CD4-positive, alpha-beta T cell treated with Interleukin-1 beta for 1 hour (primary cell): ENCODE results near the gene TMEM18.
A peak's percentile ranks its signal among the peaks of the same experiment; 100 is the strongest.
"Not testable (repeated sequence)": the region's sequence is repeated elsewhere in the genome, so short reads cannot be mapped to it uniquely, and the experiment has no call there.

Experiments used
- DNase-seq, 2 donors: peaks; one replicate each; pipeline ENCODE4 v3.0.0-alpha.2; 2020 to 2022

Gene TMEM18

DNA sequence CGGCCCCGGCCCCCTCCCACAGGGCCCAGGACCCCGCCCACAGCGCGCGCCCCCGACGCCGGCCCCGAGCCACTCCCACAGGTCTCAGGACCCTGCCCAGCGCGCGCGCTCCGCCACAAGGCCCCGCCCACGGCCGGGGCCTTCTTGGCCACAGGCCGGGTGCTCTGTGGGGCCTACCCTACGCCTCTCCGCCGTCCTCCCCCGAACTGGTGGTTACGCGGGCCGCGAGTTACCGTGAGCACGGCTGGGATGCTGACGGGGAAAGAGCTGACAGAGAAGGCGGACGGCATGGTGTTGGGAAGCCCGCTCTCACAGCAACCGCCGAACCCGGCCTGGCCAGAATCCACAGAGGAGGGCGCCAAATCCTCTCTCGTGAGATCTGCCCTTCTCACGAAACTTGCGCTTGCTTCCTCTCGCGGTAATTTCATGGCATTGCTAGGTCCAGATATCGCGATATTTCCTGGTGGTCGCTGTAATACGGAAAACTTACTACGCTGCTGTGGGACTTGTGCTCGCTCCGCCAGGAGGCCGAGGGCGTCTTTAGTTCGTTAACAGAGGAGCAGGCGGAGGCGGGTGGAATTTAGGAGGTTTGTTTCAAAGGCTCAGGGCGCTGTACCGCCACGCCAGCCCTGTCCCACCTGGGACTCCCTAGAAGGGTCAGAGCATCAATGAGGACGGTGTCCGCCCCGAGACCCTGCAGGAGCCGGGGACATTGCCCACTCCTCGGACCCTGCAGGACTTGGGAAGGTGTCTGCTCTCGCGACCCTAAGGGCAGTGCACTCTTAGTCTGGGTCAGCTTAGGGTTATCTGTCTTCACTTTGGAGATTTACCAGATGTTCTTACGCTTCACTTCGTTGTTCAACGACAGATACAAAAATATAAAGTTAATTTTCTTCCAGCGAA, at the start of gene TMEM18:
Gene TMEM18 (minus strand): TSS at position 351 of the 903 bp plus-strand sequence. CDS start 61 bp downstream, at position 290.
- DNase-seq: peak; percentile 96 to 97

DNA sequence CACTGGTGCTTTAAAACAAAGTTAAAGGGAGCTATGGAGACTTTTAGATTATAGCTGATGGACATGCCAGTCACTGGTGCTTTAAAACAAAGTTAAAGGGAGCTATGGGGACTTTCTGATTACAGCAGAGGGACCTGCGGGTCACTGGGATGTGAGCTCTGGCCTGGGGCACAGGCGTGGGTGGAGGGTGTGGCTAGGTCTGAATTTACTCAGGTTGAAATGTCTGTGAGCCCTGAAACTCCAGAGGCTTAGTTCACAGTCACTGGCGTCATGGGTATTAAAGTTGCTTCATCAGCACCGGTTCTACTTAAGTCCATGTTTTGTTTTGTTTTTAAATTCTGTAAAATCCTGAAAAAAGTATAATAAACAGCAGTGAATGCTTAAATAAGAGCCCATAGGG, 49.0 kb upstream of the TMEM18 start:
- no peak for DNase-seq

DNA sequence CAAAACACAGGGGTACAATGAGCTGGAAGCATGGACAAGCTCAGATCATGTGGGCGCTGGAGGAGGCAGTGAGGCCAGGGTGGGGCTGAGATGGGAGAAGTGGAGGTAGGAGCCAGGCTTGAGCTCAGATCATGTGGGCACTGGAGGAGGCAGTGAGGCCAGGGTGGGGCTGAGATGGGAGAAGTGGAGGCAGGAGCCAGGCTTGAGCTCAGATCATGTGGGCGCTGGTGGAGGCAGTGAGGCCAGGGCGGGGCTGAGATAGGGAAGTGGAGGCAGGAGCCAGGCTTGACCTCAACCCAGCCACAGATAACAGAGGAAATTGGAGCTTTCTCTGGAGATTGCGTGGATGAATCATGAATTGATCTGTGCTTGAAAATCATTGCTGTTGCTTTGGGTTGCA, 48.3 kb upstream of the TMEM18 start:
- DNase-seq: no peak

DNA sequence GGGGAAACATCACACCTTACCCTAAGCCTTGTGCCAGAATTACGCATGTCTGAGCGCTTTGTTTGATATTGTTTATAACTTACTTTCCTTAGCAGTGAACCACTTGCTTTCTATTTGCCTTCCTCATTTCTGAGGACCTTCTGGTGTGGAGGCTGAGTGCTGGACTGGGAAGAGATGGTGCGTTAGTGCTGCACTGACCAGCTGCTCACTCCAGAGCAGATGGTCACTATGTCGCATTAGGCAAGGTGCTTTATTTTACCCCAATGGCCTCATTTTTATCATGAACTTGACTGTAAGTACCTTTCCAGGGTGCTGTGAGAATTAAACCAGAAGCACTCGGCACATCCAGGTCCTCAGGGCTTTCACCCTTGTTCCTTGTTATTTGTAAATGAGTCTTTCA, 46.6 kb upstream of the TMEM18 start:
- DNase-seq: no peak

DNA sequence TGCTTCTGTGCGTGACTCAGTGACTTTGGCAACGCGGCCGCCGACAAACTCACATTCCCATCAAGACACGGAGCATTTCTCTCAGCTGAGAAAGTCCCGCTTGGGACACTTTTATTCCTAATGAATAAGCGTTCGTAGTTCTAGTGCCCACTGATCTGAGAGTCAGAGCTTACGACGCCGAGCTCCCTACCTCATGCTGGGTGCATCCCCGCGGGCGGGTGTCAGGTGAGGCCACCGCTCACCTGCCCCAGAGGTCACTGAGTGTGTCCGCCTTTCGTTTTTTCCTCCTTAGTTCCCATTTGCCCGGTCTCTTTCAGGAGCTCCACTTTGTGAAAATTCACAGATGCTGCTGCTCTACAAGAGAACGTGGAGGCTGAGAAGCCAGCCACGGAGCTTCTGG, 43.6 kb upstream of the TMEM18 start:
- no peak for DNase-seq

DNA sequence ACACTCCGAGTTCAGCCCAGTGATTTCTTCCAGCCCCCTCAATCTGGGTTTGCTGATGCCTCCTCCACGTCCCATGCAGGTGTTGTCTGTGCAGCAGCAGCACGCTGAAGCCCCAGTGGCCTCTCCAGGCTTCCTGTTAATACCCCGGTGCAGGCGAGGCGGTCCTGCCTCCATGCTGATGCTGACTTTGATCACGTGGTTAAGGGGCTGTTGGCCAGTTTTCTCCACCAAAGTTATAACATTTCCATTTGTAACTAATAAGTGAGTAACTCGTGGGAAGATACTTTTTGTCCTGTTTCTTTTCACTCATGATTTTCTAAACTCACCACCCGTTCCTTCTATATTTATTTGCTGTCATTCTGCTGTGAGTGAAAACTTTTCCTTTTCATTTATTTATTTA, 42.5 kb upstream of the TMEM18 start:
- no peak for DNase-seq

DNA sequence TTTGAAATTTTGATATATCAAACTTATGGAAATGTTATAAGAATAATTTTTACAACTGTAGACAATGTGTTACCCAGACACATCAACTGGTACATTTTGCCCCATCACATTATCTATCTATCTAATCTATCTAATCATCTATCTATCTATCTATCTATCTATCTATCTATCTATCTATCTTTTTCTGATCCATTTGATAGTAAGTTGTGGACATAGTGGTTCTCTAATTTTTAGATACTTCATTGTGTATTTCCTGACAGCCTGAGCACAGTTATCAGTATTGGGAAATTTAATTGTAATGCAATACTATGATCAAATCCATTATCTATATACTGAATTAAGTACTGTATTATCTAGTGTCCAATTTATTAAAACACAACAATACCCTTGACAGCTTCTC, 42.0 kb upstream of the TMEM18 start:
- DNase-seq: no peak

DNA sequence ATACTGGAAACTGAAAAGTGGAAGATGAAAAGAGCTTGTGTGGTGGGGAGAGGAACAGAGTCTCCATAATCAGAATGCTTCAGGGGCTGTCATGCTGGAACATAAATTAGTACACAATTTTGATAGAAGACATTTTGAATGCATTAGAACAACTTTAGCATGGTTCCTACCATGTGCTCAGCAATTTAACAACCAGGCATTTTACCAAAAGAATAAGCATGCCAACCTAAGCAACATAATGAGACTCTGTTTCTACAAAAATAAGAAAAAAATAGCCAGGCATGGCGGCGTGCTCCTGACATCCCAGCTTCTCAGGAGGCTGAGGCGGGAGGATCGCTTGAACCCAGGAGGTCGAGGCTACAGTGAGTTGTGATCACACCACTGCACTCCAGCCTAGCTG, 40.5 kb upstream of the TMEM18 start:
- no peak for DNase-seq

DNA sequence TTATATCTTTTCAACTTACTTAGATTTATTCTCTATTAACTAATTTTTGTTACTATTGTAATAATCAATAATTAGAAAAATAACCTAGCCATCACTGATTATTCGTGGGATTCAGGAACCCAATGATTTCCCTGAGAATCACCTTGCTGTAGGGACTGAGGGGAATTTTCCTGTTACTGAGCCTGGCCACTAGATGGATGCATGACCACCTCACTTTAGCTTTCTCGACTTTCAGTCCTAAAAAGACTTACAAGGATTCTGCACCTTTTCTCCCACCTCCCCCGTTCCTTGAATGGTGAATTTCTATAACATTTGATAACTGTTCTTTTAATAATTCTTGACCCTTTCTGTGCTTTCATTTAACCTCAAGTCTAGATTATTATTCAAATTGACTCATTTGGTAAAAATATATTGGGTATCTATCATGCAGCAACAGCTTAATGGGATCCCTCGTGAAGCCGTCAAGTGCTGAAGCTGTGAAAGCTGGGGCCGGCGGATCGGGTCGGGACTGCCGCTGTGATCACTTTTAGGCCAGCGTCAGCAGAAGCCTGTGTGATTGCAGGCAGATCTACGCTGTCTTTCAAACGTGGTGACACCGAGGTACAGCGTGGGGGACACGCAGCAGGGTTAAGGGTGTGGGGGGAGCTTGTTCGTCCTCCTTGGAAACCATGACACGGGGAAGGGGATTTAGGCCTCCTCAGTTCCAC, 38.8 kb upstream of the TMEM18 start:
- no peak for DNase-seq

DNA sequence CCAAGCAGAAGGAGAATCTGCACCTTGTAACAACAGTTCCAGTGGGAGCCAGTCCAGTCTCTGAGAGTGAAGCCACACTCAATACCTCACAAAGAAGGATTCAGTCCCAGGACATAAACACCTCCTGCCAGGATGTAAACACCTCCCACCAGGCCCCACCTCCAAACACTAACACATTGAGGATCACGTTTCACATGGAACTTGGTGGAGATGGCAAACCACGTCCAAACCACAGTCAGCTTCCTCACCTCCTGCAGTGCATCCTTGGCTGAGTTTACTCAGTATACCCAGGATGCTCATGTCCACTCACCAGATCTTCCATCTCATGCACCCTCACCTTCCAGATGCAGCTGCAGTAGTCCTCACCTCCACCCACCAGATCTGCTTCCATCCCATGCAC, 37.8 kb upstream of the TMEM18 start:
- DNase-seq: no peak

DNA sequence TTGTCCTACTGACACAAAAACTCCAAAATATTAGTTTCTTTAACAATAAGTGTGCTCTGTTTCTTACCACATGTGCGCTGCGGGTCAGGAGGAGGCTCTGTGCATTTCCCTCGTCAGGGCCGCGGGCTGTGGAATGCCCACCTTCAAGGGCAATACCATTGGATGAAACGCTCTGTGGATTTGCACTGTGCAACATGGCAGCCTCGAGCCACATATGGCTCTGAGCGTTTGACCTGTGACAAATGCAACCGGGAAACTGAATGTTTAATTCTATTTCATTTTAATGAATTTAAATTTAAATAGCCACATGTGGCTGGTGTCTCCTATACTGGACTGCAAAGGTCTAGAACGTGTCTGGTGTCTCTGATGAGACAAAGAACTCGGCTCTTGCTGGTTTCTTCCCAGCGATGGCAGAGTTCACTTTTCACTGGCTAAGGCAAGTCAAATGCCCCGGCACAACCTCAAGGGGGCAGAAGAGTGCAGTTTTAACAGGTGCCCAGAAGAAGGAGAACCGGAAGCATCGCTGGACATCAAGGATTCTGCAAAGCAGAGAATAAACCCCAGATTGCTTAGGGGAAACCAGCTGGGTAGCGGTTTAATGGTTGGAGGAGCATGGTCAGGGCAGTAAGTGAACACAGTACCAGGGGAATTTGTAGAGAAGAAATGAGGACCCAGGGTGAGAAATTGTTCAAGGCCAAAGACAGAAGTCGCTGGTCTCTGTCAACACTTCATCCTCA, 37.0 kb upstream of the TMEM18 start:
- DNase-seq: peak; percentile 18 to 40

DNA sequence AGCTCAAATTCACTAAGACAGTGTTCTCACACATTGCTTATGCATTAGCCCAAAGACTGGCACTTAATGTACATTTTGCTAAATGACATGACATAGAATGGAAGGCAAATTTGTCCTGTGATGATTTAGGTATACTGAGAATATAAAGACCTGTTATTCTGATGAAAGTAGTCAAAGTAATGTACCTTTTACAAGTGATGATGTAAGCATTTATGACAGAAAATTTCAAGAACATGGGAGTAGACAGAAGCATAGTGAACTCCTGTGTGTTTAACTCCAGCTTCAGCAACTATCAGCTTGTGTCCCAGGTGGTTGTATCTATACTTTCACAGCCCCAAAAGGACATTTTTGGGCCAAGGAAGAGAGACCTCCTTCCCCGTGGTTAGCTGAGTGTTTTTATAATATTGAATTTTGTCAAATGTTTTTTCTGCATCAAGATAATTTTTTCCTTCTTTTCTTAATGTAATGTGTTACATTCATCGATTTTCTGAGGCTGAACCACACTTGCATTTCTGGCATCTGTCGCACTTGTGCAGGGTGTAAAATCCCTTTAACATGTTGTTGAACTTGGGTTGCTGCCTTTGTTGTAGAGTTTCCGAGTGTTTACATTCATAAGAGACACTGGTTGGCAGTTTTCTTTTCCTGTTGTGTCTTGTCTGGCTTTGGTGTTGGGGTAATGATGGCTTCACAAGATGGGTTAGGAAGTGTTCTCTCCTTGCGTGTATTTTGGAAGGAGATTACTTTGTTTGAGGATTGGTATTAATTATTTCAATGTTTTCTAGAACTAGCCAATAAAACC, 33.9 kb upstream of the TMEM18 start:
- DNase-seq: no peak

DNA sequence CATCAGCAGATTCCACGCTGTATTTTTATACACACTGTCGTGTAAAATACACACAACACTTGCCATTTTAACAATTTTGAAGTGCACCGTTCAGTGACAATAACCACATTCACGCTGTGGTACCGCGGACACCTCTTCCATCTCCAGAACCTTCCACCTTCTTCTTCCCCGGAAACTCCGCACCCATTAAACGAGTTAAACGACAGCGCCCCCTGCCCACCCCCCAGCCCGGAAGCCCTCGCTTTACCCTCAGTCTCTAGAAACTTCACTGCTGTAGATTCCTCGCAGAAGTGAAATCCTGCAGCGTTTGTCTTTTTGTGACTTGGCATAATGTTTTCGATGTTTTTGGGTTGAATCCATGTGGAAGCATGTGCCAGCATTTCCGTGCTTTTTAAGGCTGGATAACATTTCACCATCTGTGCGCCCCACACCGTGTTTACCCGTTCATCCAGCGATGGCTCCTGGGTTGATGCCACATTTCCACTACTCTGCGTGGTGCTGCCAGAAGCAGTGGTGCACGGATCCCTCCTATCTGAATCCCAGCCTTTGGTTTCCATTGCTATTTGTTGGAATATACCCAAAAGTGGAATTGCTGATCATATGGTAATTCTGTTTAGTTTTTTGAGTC, 32.0 kb upstream of the TMEM18 start:
- DNase-seq: no peak

DNA sequence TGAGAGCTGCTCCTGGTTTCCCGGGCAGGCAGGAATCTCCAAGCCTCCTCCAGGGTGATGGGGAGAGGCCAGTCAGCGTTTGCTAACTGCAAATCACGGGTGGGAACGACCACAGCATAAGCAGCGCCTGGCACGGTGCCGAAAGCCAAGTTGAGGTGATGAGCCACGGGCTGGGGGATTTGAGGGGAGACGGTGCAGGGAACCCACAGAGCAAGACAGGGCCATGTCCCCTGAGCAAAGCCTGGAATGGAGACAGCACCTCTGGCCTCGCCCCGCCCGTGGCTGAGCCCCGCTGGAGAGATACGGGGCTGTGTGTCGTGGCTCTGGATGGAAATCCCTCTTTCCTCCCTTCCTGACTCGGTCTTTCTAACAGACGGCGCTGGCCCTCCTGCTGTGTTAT, 31.5 kb upstream of the TMEM18 start:
- no peak for DNase-seq

DNA sequence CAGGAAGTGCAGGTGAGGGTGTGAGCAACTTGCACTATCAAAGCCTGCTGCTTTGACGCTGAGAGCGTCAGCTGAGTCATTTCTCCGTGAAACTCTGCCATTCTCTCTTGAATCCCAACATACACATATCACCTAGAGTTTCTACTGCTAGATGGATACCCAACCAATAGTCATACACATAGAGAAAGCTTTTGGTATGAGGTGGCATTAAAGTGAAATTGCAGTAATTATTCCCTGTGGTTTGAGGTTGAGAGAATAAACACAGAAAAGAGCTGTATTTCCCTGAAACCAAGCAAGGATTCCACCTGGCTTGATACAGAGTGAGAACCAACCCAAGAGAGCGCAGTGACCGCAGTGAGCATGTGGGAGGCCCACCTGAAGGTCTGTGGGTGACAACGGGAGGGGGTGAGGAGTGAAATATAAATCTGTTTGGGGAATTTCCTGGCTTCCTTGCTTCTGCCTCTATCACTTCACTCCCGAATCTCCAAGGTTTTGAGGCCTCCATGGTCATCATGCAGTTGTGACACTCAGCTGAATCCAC, 28.8 kb upstream of the TMEM18 start:
- no peak for DNase-seq

DNA sequence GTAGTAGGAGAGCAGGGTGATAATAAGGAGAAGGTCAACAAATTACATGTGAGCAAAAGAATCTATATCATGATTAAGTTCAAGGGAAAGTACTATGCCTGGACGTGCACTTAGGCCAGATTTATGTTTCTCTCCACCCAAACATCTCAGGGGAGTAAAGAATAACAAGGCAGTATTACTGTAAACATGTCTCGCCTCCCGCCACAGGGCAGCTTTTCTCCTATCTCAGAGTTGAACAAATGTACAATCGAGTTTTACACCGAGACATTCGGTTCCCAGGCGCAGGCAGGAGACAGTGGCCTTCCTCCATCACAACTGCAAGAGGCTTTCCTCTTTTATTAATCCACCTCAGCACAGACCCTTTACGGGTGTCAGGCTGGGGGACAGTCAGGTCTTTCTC, 25.6 kb upstream of the TMEM18 start:
- not testable (repeated sequence) for DNase-seq

DNA sequence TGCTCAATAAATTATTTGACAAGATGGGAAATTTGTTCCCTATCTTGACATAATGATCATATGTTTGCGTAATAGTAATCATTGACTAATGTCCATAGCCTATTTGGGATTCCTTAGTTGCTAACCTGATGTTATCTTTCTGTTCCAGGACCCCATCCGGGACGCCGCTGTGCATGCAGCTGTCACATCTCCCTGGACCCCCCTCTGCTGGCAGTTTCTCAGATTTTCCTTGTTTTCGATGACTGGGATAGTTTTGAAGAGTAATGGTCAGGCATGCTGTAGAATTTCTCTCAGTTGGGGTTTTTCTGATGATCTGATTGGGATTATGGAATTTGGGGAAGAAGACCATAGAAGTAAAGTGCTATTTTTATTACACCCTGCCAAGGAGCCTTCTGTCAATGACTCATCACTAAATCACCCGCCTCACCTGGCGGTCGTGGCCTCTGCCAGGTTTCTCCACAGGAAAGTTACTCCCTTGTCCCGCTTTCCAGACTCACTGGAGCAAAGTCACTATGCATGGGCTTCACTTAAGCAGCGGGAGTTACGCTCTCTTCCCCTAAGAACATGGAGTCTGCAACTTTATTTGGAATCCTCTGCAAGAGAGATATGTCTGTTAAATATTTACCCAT, 19.9 kb upstream of the TMEM18 start:
- DNase-seq: no peak

DNA sequence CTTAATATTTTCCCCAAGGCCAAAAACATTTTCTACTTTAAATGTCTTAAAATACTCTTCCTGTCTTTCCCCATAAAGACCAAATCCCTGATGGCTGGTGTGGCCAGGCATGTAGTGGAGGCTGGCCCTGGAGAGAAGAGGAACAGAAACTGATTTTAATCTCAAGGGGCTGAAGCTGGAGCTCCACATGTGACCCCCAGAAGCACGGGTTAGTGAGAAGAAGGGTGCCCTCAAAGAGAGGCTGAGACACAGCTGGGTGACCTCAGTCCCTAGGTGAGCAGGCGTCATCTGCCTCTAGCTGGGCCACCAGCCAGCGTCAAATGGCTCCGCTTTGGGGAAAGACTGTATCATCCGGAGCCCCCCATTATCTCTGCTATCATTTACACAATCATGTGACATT, 19.3 kb upstream of the TMEM18 start:
- peak in 1 of 2 donors; percentile 57 for DNase-seq

DNA sequence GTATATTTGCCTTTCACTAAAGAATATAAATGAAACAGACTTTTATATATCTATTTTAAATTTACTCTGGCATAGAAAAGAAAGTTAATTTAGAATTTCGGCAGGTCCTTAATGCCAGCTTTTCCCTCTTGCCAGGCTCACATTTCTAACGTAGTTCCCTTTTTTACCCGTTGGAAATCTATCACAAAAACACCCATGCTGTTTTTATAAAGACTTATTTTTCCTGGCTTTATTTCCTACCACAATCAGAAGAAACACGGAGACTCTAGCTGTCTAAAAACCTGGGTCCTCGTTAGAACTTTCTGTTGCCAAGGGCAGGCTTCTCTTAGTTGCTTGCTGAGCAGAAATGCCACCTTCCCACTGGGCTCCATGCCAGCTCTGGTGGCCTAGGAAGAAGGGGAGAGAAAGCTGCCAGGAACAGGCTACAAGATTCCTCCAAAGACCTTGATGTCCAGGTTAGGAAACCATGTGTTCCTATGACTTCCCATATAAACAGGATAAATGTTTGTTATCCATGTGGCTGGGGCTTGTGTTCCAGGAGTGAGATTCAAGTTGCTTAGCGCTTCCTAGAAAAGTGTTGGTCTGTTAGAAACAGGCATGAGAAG, 17.8 kb upstream of the TMEM18 start:
- no peak for DNase-seq

DNA sequence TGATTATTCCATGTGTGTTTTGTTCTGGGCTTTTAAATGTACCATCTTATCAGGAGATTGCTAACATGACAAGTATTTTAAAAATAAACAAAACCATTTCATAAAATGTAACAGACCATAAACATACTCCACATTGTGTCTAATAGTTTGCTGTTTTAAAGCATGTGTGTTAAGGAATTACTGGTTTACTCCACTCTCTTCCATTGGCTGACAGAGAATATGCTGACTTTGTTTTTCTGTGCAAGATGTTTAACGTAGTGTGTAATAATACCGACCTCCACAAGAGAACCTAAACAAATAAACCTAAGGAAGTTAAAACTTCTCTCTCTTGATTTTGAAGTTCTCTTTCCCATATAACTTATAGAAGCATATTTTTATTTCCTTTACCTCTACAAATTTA, 17.0 kb upstream of the TMEM18 start:
- no peak for DNase-seq

DNA sequence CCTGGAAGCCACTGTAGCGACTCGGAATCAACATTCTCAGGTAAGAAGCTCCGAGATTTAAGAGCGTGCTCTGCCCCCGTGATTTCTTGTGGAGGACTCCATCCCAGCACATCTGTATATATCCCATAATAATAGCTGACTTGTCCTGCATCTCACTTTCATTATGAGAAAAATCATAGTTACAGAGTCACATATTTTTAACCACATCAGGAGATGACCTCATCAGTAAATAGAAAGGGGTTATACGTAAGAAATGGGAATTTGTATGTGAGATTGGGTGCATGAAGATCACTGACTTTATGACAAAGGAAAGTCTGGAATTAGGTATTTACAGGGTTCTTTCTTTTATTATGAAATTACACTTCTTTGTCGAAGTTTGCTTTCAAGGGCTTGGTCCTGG, 16.4 kb upstream of the TMEM18 start:
- no peak for DNase-seq
